ENCODE results near the gene RNASE8. TPM values are rescaled to one million over a fixed set of nuclear protein-coding genes. Genes with fewer than 3 reads are reported as not detected.

Gene RNASE8
- total RNA-seq, 4 donors from 2014 or later = not detected

DNA sequence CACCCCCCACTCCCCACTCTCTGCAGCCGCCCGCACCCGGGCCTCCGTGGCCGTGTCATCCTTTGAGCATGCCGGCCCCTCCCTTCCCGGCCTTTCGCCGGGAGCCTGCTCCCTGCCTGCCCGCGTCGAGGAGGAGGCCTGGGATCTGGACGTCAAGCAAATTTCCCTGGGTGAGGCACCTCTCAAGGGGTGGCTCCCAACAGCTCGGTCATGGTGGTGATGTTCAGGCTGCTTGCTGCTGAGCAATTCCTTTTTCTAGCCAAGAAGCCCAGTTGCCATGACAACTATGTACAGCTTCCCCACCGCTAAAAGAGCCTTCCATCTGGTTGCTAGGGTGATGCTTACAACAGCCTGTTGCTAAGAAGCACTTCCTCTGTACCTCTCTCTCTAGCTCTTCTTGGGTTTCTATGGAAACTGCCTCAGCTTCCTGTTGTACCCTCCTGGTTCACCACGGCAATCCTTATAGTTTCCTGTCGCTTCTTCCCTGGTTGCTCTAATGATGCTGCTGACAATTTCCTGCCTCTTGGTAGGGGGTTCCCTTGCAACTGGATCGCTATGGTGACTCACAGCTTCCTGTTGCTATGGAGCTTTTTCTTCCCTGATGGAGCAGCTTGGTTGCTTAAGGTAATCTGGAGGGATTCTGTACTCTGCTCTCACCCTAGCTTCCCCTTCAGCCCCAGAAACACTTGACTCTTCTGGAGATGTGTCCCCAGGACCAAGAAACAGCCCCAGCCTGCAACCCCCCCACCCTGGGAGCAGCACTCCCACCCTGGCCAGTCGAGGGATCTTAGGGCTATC, 29.9 kb downstream of the RNASE8 start:
- no peak for DNase-seq
- 38 to 53% methylated on average over 4 to 19 of the region's 19 CpGs for WGBS, 2 donors (ENCODE audit: low coverage in 1 of 2)
- Histone ChIP-seq H3K9me3 (no peaks in the 10 kb centered on the region), H3K27me3 (no peaks in the 10 kb centered on the region), H3K4me1 (peaks cover 0 to 46% (median 26%) of the 10 kb centered on the region in 4 donors), H3K27ac (peak overlapping the region in 3 of 4 donors; percentile 24 to 64 (median 28)), H3K36me3 (peaks cover 0 to 37% (median 13%) of the 10 kb centered on the region in 4 donors), H3K4me3 (no peak overlapping the region)
- intact Hi-C loops (cut with DNase I; ENCODE audit: low total_unique reads) (no loop called here), in situ Hi-C loops (cut with MboI; ENCODE audit: low pct_ligation_motif_present in 1 of 4, low pct_unique_long_range_greater_than_20kb in 1 of 4, low sequenced_read_pairs in 3 of 4) (loop anchor here in 2 of 4 donors (10.0 kb wide), 1 partner anchor 73 kb away; no protein-coding TSS in a partner anchor)
- TF ChIP-seq POLR2AphosphoS5 (IDR thresholded peaks at IDR 0.05) (no peak), POLR2A (IDR thresholded peaks at IDR 0.05) (no peak), EP300 (IDR thresholded peaks at IDR 0.05; ENCODE audit: low read depth) (no peak), CTCF (IDR thresholded peaks at IDR 0.05) (no peak)

- WGBS, 2 donors (ENCODE audit: low coverage in 1 of 2) = 40 to 67% methylated on average over 4 of the region's 4 CpGs
- intact Hi-C loops (cut with DNase I; ENCODE audit: low total_unique reads) = no loop called here
- H3K27me3 ChIP-seq = no peaks in the 10 kb centered on the region
- H3K4me3 ChIP-seq = no peak overlapping the region
- TF ChIP-seq CTCF (IDR thresholded peaks at IDR 0.05) (no peak), POLR2AphosphoS5 (IDR thresholded peaks at IDR 0.05) (no peak), POLR2A (IDR thresholded peaks at IDR 0.05) (no peak), EP300 (IDR thresholded peaks at IDR 0.05; ENCODE audit: low read depth) (no peak)
- peaks cover 0 to 30% (median 10%) of the 10 kb centered on the region in 4 donors for H3K36me3 ChIP-seq
- no peak for DNase-seq
- in situ Hi-C loops (cut with MboI; ENCODE audit: low pct_ligation_motif_present in 1 of 4, low pct_unique_long_range_greater_than_20kb in 1 of 4, low sequenced_read_pairs in 3 of 4) = loop anchor here in 2 of 4 donors (10.0 kb wide), 1 partner anchor 74 kb away; no protein-coding TSS in a partner anchor
- H3K4me1 ChIP-seq = peaks cover 0 to 48% (median 31%) of the 10 kb centered on the region in 4 donors
- H3K9me3 ChIP-seq = no peaks in the 10 kb centered on the region
- peak overlapping the region; percentile 24 to 65 (median 62) for H3K27ac ChIP-seq
These were observed 31.1 kb downstream of the RNASE8 start for GRCh38 chr14:21088687-21089086.

- H3K27ac ChIP-seq = peak overlapping the region; percentile 54 to 65 (median 62)
- peaks cover 0 to 54% (median 32%) of the 10 kb centered on the region in 4 donors for H3K4me1 ChIP-seq
- in situ Hi-C loops (cut with MboI; ENCODE audit: low pct_ligation_motif_present in 1 of 4, low pct_unique_long_range_greater_than_20kb in 1 of 4, low sequenced_read_pairs in 3 of 4) = loop anchor here in 2 of 4 donors (10.0 kb wide), 1 partner anchor 74 kb away; no protein-coding TSS in a partner anchor
- H3K4me3 ChIP-seq = no peak overlapping the region
- TF ChIP-seq POLR2A (IDR thresholded peaks at IDR 0.05) = no peak
- TF ChIP-seq EP300 (IDR thresholded peaks at IDR 0.05; ENCODE audit: low read depth) = no peak
- TF ChIP-seq POLR2AphosphoS5 (IDR thresholded peaks at IDR 0.05) = no peak
- no peak for TF ChIP-seq CTCF (IDR thresholded peaks at IDR 0.05)
- no peak for DNase-seq
- no peaks in the 10 kb centered on the region for H3K27me3 ChIP-seq
- 56 to 59% methylated on average over 1 of the region's 1 CpG for WGBS, 2 donors (ENCODE audit: low coverage in 1 of 2)
- peaks cover 0 to 26% (median 9%) of the 10 kb centered on the region in 4 donors for H3K36me3 ChIP-seq
- intact Hi-C loops (cut with DNase I; ENCODE audit: low total_unique reads) = no loop called here
- H3K9me3 ChIP-seq = no peaks in the 10 kb centered on the region
These were observed 31.6 kb downstream of the RNASE8 start for GRCh38 chr14:21089271-21089670.

DNA sequence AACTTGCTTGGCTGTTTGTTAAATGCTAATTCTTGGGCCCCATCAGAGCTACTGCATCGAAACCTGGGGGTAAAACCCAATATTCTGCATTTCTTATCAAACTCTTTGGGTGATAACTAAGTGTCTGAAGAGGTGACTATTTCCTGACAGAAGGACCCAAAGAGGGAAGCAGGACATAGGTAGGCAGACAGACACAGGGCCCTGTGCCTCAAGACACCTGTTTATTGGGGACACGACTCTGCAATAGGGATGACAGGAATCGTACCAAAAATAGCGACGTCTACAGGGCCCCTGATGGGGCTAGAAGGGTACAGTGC, 32.2 kb downstream of the RNASE8 start:
- TF ChIP-seq POLR2AphosphoS5 (IDR thresholded peaks at IDR 0.05) (no peak), EP300 (IDR thresholded peaks at IDR 0.05; ENCODE audit: low read depth) (no peak), POLR2A (IDR thresholded peaks at IDR 0.05) (no peak), CTCF (IDR thresholded peaks at IDR 0.05) (no peak)

More for the DNA sequence above, 32.2 kb downstream of the RNASE8 start:
- in situ Hi-C loops (cut with MboI; ENCODE audit: low pct_ligation_motif_present in 1 of 4, low pct_unique_long_range_greater_than_20kb in 1 of 4, low sequenced_read_pairs in 3 of 4) = loop anchor here in 2 of 4 donors (10.0 kb wide), 1 partner anchor 75 kb away; no protein-coding TSS in a partner anchor
- no peak for DNase-seq
- 58% methylated on average over 5 of the region's 5 CpGs; no CpG with 5 or more reads in 1 of the 2 donors for WGBS, 2 donors (ENCODE audit: low coverage in 1 of 2)
- H3K4me3 ChIP-seq = no peak overlapping the region
- H3K27ac ChIP-seq = peak overlapping the region; percentile 50 to 65 (median 56)
- intact Hi-C loops (cut with DNase I; ENCODE audit: low total_unique reads) = no loop called here
- H3K9me3 ChIP-seq = no peaks in the 10 kb centered on the region
- H3K4me1 ChIP-seq = peaks cover 0 to 52% (median 31%) of the 10 kb centered on the region in 4 donors
- H3K36me3 ChIP-seq = peaks cover 0 to 21% (median 9%) of the 10 kb centered on the region in 4 donors
- no peaks in the 10 kb centered on the region for H3K27me3 ChIP-seq
